Measurements from ENCODE around the gene ZNF285.

- TF ChIP-seq POLR2AphosphoS5 (IDR thresholded peaks at IDR 0.05; ENCODE audit: low read depth, low read length) (no peak), POLR2A (IDR thresholded peaks at IDR 0.05; ENCODE audit: low read depth, low read length) (no peak)
These were observed 29.5 kb upstream of the ZNF285 start for GRCh38 chr19:44430956-44431355.

Measured in GM12892 (cell line).